GM23248 (cell line): Measurements from ENCODE around the gene CSNK1A1L. TPM values are rescaled to one million over a fixed set of nuclear protein-coding genes. Genes with fewer than 3 reads are reported as not detected.

ENCODE experiments used
- DNase-seq: peaks from one replicate; pipeline ENCODE4 v3.0.0-alpha.2; 2015
- H2AFZ ChIP-seq: fragments of 200-600 bp; sonication (generic); 2 replicates; pipeline ENCODE4 v1.6.1; 2016; ENCODE audit warnings: antibody characterized with exemption
- H3F3A ChIP-seq: fragments of 200-600 bp; sonication (generic); 2 replicates; pipeline ENCODE4 v1.6.1; 2016; ENCODE audit warnings: mild to moderate bottlenecking, antibody characterized with exemption, mixed run types; ENCODE audit not compliant: insufficient read depth
- H3K27ac ChIP-seq: fragments of 200-600 bp; sonication (generic); 2 replicates; pipeline ENCODE4 v1.5.1; 2016; ENCODE audit warnings: mild to moderate bottlenecking
- H3K27me3 ChIP-seq: fragments of 200-600 bp; sonication (generic); replicated peaks from 2 replicates; pipeline ENCODE4 v1.6.1; 2016; ENCODE audit warnings: mild to moderate bottlenecking; ENCODE audit not compliant: insufficient read depth
- H3K36me3 ChIP-seq: fragments of 200-600 bp; sonication (generic); 2 replicates; pipeline ENCODE4 v1.6.1; 2016; ENCODE audit warnings: low read depth, mild to moderate bottlenecking
- H3K4me1 ChIP-seq: fragments of 200-600 bp; sonication (generic); 2 replicates; pipeline ENCODE4 v1.6.1; 2016; ENCODE audit warnings: mild to moderate bottlenecking; ENCODE audit not compliant: insufficient read depth
- H3K4me2 ChIP-seq: fragments of 200-600 bp; sonication (generic); one replicate; pipeline ENCODE4 v1.6.1; 2016; ENCODE audit warnings: mild to moderate bottlenecking; ENCODE audit not compliant: unreplicated experiment
- H3K4me3 ChIP-seq: fragments of 200-600 bp; sonication (generic); 2 replicates; pipeline ENCODE4 v1.5.1; 2016; ENCODE audit warnings: mild to moderate bottlenecking
- H3K79me2 ChIP-seq: fragments of 200-600 bp; sonication (generic); 2 replicates; pipeline ENCODE4 v1.6.1; 2016; ENCODE audit warnings: mild to moderate bottlenecking; ENCODE audit not compliant: insufficient read depth
- H3K9ac ChIP-seq: fragments of 200-600 bp; sonication (generic); 2 replicates; pipeline ENCODE4 v1.6.1; 2016; ENCODE audit warnings: mild to moderate bottlenecking
- H3K9me2 ChIP-seq: fragments of 200-600 bp; sonication (generic); 2 replicates; pipeline ENCODE4 v1.6.1; 2016; ENCODE audit warnings: mixed run types, mild to moderate bottlenecking, moderate library complexity; ENCODE audit not compliant: insufficient read depth
- H3K9me3 ChIP-seq: fragments of 200-600 bp; sonication (generic); one replicate; pipeline ENCODE4 v1.6.1; 2017; ENCODE audit warnings: low read depth
- H4K20me1 ChIP-seq: fragments of 200-600 bp; sonication (generic); 2 replicates; pipeline ENCODE4 v1.6.0; 2016; ENCODE audit not compliant: insufficient read depth
- EZH2 ChIP-seq: fragments of 200-600 bp; sonication (generic); IDR thresholded peaks from 2 replicates; pipeline ENCODE4 v1.6.1; 2018; ENCODE audit warnings: antibody characterized with exemption, mild to moderate bottlenecking; ENCODE audit not compliant: insufficient read depth, poor library complexity, severe bottlenecking
- EZH2phosphoT487 ChIP-seq: fragments of 200-600 bp; sonication (generic); IDR thresholded peaks from 2 replicates; pipeline ENCODE4 v1.6.1; 2018; ENCODE audit warnings: antibody characterized with exemption, moderate library complexity, mild to moderate bottlenecking, low read depth; ENCODE audit not compliant: insufficient read depth
- WGBS, 2 experiments: methylation state at CpG; one replicate each; pipeline ENCODE4 v1.1.6; 2015 to 2017; ENCODE audit warnings: low lambda C conversion rate in 2 of 2, low coverage in 1 of 2; ENCODE audit errors: missing lambda C conversion rate in 2 of 2; 5-methylcytosine and 5-hydroxymethylcytosine counted together
- in situ Hi-C: fragments of 300-500 bp; cut with MboI; formaldehyde crosslinking; loops from 2 replicates; pipeline ENCODE4 v1.15.0; 2020
- polyA plus RNA-seq: library from polyadenylated mRNA; unstranded; fragments of >200 nt; fragmentation: Nextera tagmentation; extraction: Ambion mirVana; gene quantifications from 2 replicates; pipeline ENCODE4 v1.2.1, GENCODE V29; 2016
- total RNA-seq: library from RNA; depleted of rRNA; stranded (reverse); fragments of >200 nt; shearing (Covaris generic); gene quantifications from 2 replicates; pipeline ENCODE4 v1.2.3, GENCODE V29; 2014

The CSNK1A1L gene
- total and polyA plus RNA-seq, 2 experiments from 2014 or later: not detected

GRCh38 chr13:37090912-37091311 is 14.6 kb downstream of the CSNK1A1L start:
- in situ Hi-C loops: loop anchor here (25.0 kb wide), 2 partner anchors 1121 to 1446 kb away; no protein-coding TSS in a partner anchor
- no peak overlapping the region for H3K4me3 ChIP-seq

GRCh38 chr13:37089495-37089894 is 16.0 kb downstream of the CSNK1A1L start:
- Histone ChIP-seq H3K27ac (no peak overlapping the region), H3K4me1 (0 out of 2 replicates have a peak, but pooled peaks cover 5% of the 10 kb centered on the region), H2AFZ (no peak overlapping the region), H3K27me3 (no peaks in the 10 kb centered on the region), H3K9me3 (no peaks in the 10 kb centered on the region), H3K9me2 (no peaks in the 10 kb centered on the region), H4K20me1 (no peaks in the 10 kb centered on the region), H3K9ac (no peak overlapping the region), H3K79me2 (no peaks in the 10 kb centered on the region), H3K4me2 (no peak overlapping the region), H3K4me3 (no peak overlapping the region), H3F3A (no peaks in the 10 kb centered on the region), H3K36me3 (no peaks in the 10 kb centered on the region)
- 88 to 89% methylated on average over 3 of the region's 3 CpGs for WGBS, 2 experiments
- DNase-seq: no peak
- no peak for TF ChIP-seq EZH2
- TF ChIP-seq EZH2phosphoT487: no peak
- in situ Hi-C loops: loop anchor here (25.0 kb wide), 2 partner anchors 1123 to 1448 kb away; no protein-coding TSS in a partner anchor

More at GRCh38 chr13:37090912-37091311, 14.6 kb downstream of the CSNK1A1L start:
- H3K4me2 ChIP-seq: no peak overlapping the region
- no peaks in the 10 kb centered on the region for H3K9me2 ChIP-seq
- no peaks in the 10 kb centered on the region for H3K4me1 ChIP-seq
- H3K27me3 ChIP-seq: no peaks in the 10 kb centered on the region
- H3K9ac ChIP-seq: no peak overlapping the region
- no peaks in the 10 kb centered on the region for H3F3A ChIP-seq
- H2AFZ ChIP-seq: no peak overlapping the region
- no peaks in the 10 kb centered on the region for H3K36me3 ChIP-seq
- no peaks in the 10 kb centered on the region for H4K20me1 ChIP-seq
- no peaks in the 10 kb centered on the region for H3K79me2 ChIP-seq
- no peak for DNase-seq
- H3K9me3 ChIP-seq: no peaks in the 10 kb centered on the region
- no peak overlapping the region for H3K27ac ChIP-seq
- TF ChIP-seq EZH2phosphoT487: no peak
- TF ChIP-seq EZH2: no peak
- 70 to 79% methylated on average over 2 of the region's 2 CpGs for WGBS, 2 experiments

GRCh38 chr13:37087486-37087885 is 18.0 kb downstream of the CSNK1A1L start:
- Histone ChIP-seq H2AFZ (no peak overlapping the region), H3K4me2 (no peak overlapping the region), H3K27ac (no peak overlapping the region), H4K20me1 (no peaks in the 10 kb centered on the region), H3K9ac (no peak overlapping the region), H3K9me3 (no peaks in the 10 kb centered on the region), H3K36me3 (no peaks in the 10 kb centered on the region), H3K79me2 (no peaks in the 10 kb centered on the region), H3K4me1 (0 out of 2 replicates have a peak, but pooled peaks cover 5% of the 10 kb centered on the region), H3K4me3 (no peak overlapping the region), H3K9me2 (no peaks in the 10 kb centered on the region), H3K27me3 (no peaks in the 10 kb centered on the region), H3F3A (no peaks in the 10 kb centered on the region)
- TF ChIP-seq EZH2 (no peak), EZH2phosphoT487 (no peak)
- DNase-seq: no peak
- in situ Hi-C loops: loop anchor here (25.0 kb wide), 2 partner anchors 1125 to 1450 kb away; no protein-coding TSS in a partner anchor
- 75 to 81% methylated on average over 2 of the region's 2 CpGs for WGBS, 2 experiments

GRCh38 chr13:37085606-37086005 is 19.9 kb downstream of the CSNK1A1L start:
- WGBS, 2 experiments: 13 to 17% methylated on average over 2 of the region's 2 CpGs

More at GRCh38 chr13:37085606-37086005, 19.9 kb downstream of the CSNK1A1L start:
- H2AFZ ChIP-seq: peak overlapping the region; percentile 36; the same call in 1 of the 2 replicates
- H3K9me2 ChIP-seq: no peaks in the 10 kb centered on the region
- H3K27ac ChIP-seq: no peak overlapping the region
- no peak overlapping the region for H3K4me2 ChIP-seq
- no peaks in the 10 kb centered on the region for H3K27me3 ChIP-seq
- no peaks in the 10 kb centered on the region for H3K9me3 ChIP-seq
- H3K36me3 ChIP-seq: no peaks in the 10 kb centered on the region
- TF ChIP-seq EZH2 (no peak), EZH2phosphoT487 (no peak)
- 0 out of 2 replicates have a peak, but pooled peaks cover 5% of the 10 kb centered on the region for H3K4me1 ChIP-seq
- H4K20me1 ChIP-seq: no peaks in the 10 kb centered on the region
- H3F3A ChIP-seq: no peaks in the 10 kb centered on the region
- H3K9ac ChIP-seq: no peak overlapping the region
- in situ Hi-C loops: loop anchor here (25.0 kb wide), 2 partner anchors 1127 to 1452 kb away; no protein-coding TSS in a partner anchor
- H3K4me3 ChIP-seq: no peak overlapping the region
- no peaks in the 10 kb centered on the region for H3K79me2 ChIP-seq
- no peak for DNase-seq
